Osteoblast (primary cell): ENCODE results near the gene RAI1. TPM values are rescaled to one million over a fixed set of nuclear protein-coding genes. Genes with fewer than 3 reads are reported as not detected.

Experiments
- DNase-seq: peaks from one replicate; pipeline ENCODE4 v3.0.0; 2011; ENCODE audit warnings: low spot score, mixed read lengths; ENCODE audit not compliant: insufficient read length; ENCODE audit errors: missing footprints
- H2AFZ ChIP-seq: 2 replicates; pipeline ENCODE4 v1.6.0; 2011; ENCODE audit warnings: mild to moderate bottlenecking, low read length
- H3K27ac ChIP-seq: 2 replicates; pipeline ENCODE4 v1.5.1; 2011; ENCODE audit warnings: mild to moderate bottlenecking, low read depth, low read length, moderate library complexity
- H3K27me3 ChIP-seq: 2 replicates; pipeline ENCODE4 v1.6.0; 2012; ENCODE audit warnings: mild to moderate bottlenecking, control low read depth, inconsistent platforms, low read length, moderate library complexity; ENCODE audit not compliant: insufficient read depth
- H3K36me3 ChIP-seq: 2 replicates; pipeline ENCODE4 v1.5.1; 2011; ENCODE audit warnings: mild to moderate bottlenecking, low read length, control low read depth, moderate library complexity; ENCODE audit not compliant: insufficient read depth
- H3K4me1 ChIP-seq: 2 replicates; pipeline ENCODE4 v1.5.1; 2011; ENCODE audit warnings: mild to moderate bottlenecking, low read length, control low read depth, moderate library complexity; ENCODE audit not compliant: insufficient read depth
- H3K4me2 ChIP-seq: 2 replicates; pipeline ENCODE4 v1.6.0; 2011; ENCODE audit warnings: mild to moderate bottlenecking, low read length; ENCODE audit not compliant: insufficient read depth
- H3K4me3 ChIP-seq: fragments of 200-600 bp; sonication (generic); 3 replicates; pipeline ENCODE4 v1.5.1; 2012; ENCODE audit warnings: mild to moderate bottlenecking, low read length, inconsistent platforms; ENCODE audit not compliant: insufficient read depth
- H3K79me2 ChIP-seq: 2 replicates; pipeline ENCODE4 v1.6.0; 2012; ENCODE audit warnings: mild to moderate bottlenecking, low read length, control low read depth, inconsistent platforms; ENCODE audit not compliant: insufficient read depth
- H3K9me3 ChIP-seq: 2 replicates; pipeline ENCODE4 v1.5.1; 2011; ENCODE audit warnings: low read depth, low read length, control low read depth
- H4K20me1 ChIP-seq: 2 replicates; pipeline ENCODE4 v1.6.0; 2012; ENCODE audit warnings: mild to moderate bottlenecking, low read length, control low read depth; ENCODE audit not compliant: insufficient read depth
- CTCF ChIP-seq: IDR thresholded peaks from 2 replicates; pipeline ENCODE4 v1.5.1; 2011; ENCODE audit warnings: mild to moderate bottlenecking, low read depth, low read length, moderate library complexity; ENCODE audit errors: extremely low read depth
- total RNA-seq: library from RNA; depleted of rRNA; stranded (reverse); fragments of >200 nt; gene quantifications from 2 replicates; pipeline ENCODE4 v1.2.3, GENCODE V29; 2012

Gene RAI1
- total RNA-seq, 1 donor = 15.6 TPM

GRCh38 chr17:17792037-17792550 lies 110.8 kb downstream of the RAI1 start:
- peaks cover 61% of the 10 kb centered on the region for H4K20me1 ChIP-seq
- DNase-seq = no peak
- no peak for TF ChIP-seq CTCF
- H3K9me3 ChIP-seq = no peaks in the 10 kb centered on the region
- H2AFZ ChIP-seq = no peak overlapping the region
- no peak overlapping the region for H3K27ac ChIP-seq
- H3K4me3 ChIP-seq = no peak overlapping the region
- H3K4me1 ChIP-seq = no peaks in the 10 kb centered on the region
- H3K36me3 ChIP-seq = peaks cover 6% of the 10 kb centered on the region
- no peak overlapping the region for H3K4me2 ChIP-seq
- H3K27me3 ChIP-seq = no peaks in the 10 kb centered on the region
- H3K79me2 ChIP-seq = peaks cover 26% of the 10 kb centered on the region

GRCh38 chr17:17792551-17793377 lies 111.5 kb downstream of the RAI1 start:
- no peak for TF ChIP-seq CTCF
- Histone ChIP-seq H3K79me2 (peaks cover 21% of the 10 kb centered on the region), H3K27me3 (no peaks in the 10 kb centered on the region), H2AFZ (no peak overlapping the region), H3K4me3 (no peak overlapping the region), H3K4me2 (no peak overlapping the region), H3K36me3 (peaks cover 6% of the 10 kb centered on the region), H4K20me1 (peaks cover 55% of the 10 kb centered on the region), H3K9me3 (no peaks in the 10 kb centered on the region), H3K4me1 (no peaks in the 10 kb centered on the region), H3K27ac (no peak overlapping the region)
- peak; percentile 98 for DNase-seq

GRCh38 chr17:17793378-17794214 lies 112.3 kb downstream of the RAI1 start:
- Histone ChIP-seq H3K4me2 (no peak overlapping the region), H3K27ac (no peak overlapping the region), H2AFZ (no peak overlapping the region), H3K4me1 (no peaks in the 10 kb centered on the region), H4K20me1 (peaks cover 54% of the 10 kb centered on the region), H3K9me3 (no peaks in the 10 kb centered on the region), H3K4me3 (no peak overlapping the region), H3K36me3 (peaks cover 8% of the 10 kb centered on the region), H3K27me3 (no peaks in the 10 kb centered on the region), H3K79me2 (peaks cover 18% of the 10 kb centered on the region)
- no peak for TF ChIP-seq CTCF
- no peak for DNase-seq

- H3K36me3 ChIP-seq = peaks cover 8% of the 10 kb centered on the region
- H2AFZ ChIP-seq = no peak overlapping the region
- peaks cover 53% of the 10 kb centered on the region for H4K20me1 ChIP-seq
- H3K4me2 ChIP-seq = no peak overlapping the region
- H3K27me3 ChIP-seq = no peaks in the 10 kb centered on the region
- no peak for DNase-seq
- no peak for TF ChIP-seq CTCF
- no peak overlapping the region for H3K4me3 ChIP-seq
- no peaks in the 10 kb centered on the region for H3K9me3 ChIP-seq
- no peaks in the 10 kb centered on the region for H3K4me1 ChIP-seq
- H3K27ac ChIP-seq = no peak overlapping the region
- H3K79me2 ChIP-seq = peaks cover 14% of the 10 kb centered on the region
Observed at GRCh38 chr17:17794382-17794781, 113.1 kb downstream of the RAI1 start.
